A549 (cell line): Measurements from ENCODE around the gene UNCX. TPM values are rescaled to one million over a fixed set of nuclear protein-coding genes. Genes with fewer than 3 reads are reported as not detected.

Experiments used
- ATAC-seq, 2 experiments: fragments of 200-7000 bp in 1 of 2; fragments of >200 bp in 1 of 2; cut with Nextera tagmentation in 1 of 2; cut with Tn5 transposase in 1 of 2; 3 replicates each; pipeline versions ENCODE4 v1.8.0 to v1.9.1; 2018 to 2020; ENCODE audit warnings: mild to moderate bottlenecking in 1 of 2, moderate library complexity in 1 of 2
- CTCF ChIA-PET: fragments of 300-600 bp; sonication (Branson Sonifier 250); formaldehyde crosslinking; extraction: SDS; loops from one replicate; lab custom pipeline; 2021; ENCODE audit warnings: antibody characterized with exemption, inconsistent platforms; lab: Yijun Ruan, JAX
- POLR2A ChIA-PET: fragments of 350-600 bp; formaldehyde crosslinking; extraction: SDS; loops from one replicate; lab custom pipeline; 2021; ENCODE audit warnings: antibody characterized with exemption, inconsistent platforms; lab: Yijun Ruan, JAX
- DNase-seq, 2 experiments: peaks; one replicate each; pipeline versions ENCODE4 v3.0.0 to v3.0.0-alpha.2; 2011 to 2016; ENCODE audit warnings: low read depth in 1 of 2, low spot score in 1 of 2
- FAIRE-seq: peaks from 2 replicates; lab custom pipeline; 2011; peaks lifted over from hg19 to GRCh38; lab: Jason Lieb, UNC
- H3K27ac ChIP-seq, 2 experiments: fragments of >200 bp; sonication (Bioruptor Twin); formaldehyde crosslinking; 3 replicates each; pipeline ENCODE4 v1.5.1; 2016 to 2017
- H3K4me1 ChIP-seq: fragments of >200 bp; sonication (Bioruptor Twin); formaldehyde crosslinking; 3 replicates; pipeline ENCODE4 v1.6.1; 2016
- H3K4me2 ChIP-seq: fragments of >200 bp; sonication (Bioruptor Twin); formaldehyde crosslinking; 3 replicates; pipeline ENCODE4 v1.6.1; 2016
- H3K4me3 ChIP-seq: fragments of >200 bp; sonication (Bioruptor Twin); formaldehyde crosslinking; 3 replicates; pipeline ENCODE4 v1.5.1; 2016
- H3K9me3 ChIP-seq: fragments of >200 bp; sonication (Bioruptor Twin); formaldehyde crosslinking; 3 replicates; pipeline ENCODE4 v1.6.1; 2016
- CEBPB ChIP-seq, 2 experiments: fragments of >200 bp in 1 of 2; sonication (Bioruptor Twin) in 1 of 2; formaldehyde crosslinking in 1 of 2; IDR thresholded peaks; 2 replicates each; pipeline ENCODE4 v1.6.1; 2012 to 2016
- CHD2 ChIP-seq: fragments of 150-350 bp; IDR thresholded peaks from 2 replicates; pipeline ENCODE4 v1.6.1; 2014; ENCODE audit warnings: low read length; ENCODE audit not compliant: partially characterized antibody
- FOSB ChIP-seq: fragments of 250-450 bp; sonication (Bioruptor Pico); IDR thresholded peaks from 2 replicates; pipeline ENCODE4 v1.5.0; 2020; ENCODE audit warnings: mild to moderate bottlenecking, moderate library complexity
- GATA3 ChIP-seq: IDR thresholded peaks from 2 replicates; pipeline ENCODE4 v1.6.1; 2012; ENCODE audit warnings: borderline replicate concordance
- HOXA7 ChIP-seq: fragments of 250-450 bp; sonication (Bioruptor Pico); IDR thresholded peaks from 2 replicates; pipeline ENCODE4 v1.5.0; 2020; ENCODE audit warnings: mild to moderate bottlenecking, moderate library complexity
- HOXB13 ChIP-seq: fragments of 250-450 bp; sonication (Bioruptor Pico); IDR thresholded peaks from 2 replicates; pipeline ENCODE4 v1.5.0; 2020; ENCODE audit warnings: low read depth, mild to moderate bottlenecking, moderate library complexity
- JUN ChIP-seq, 2 experiments: fragments of >200 bp; sonication (Bioruptor Twin); formaldehyde crosslinking; IDR thresholded peaks; 2 replicates in 1 of 2; 3 replicates in 1 of 2; pipeline ENCODE4 v1.6.1; 2016 to 2017
- KDM1A ChIP-seq: fragments of 200-600 bp; sonication (generic); IDR thresholded peaks from 2 replicates; pipeline ENCODE4 v1.6.1; 2016; ENCODE audit warnings: low read depth, mild to moderate bottlenecking
- KDM5A ChIP-seq: fragments of 200-600 bp; sonication (generic); IDR thresholded peaks from 2 replicates; pipeline ENCODE4 v1.6.1; 2016; ENCODE audit warnings: antibody characterized with exemption, mild to moderate bottlenecking
- MAFK ChIP-seq: fragments of 450-650 bp; IDR thresholded peaks from 2 replicates; pipeline ENCODE4 v1.6.1; 2014; ENCODE audit not compliant: partially characterized antibody
- MYC ChIP-seq: IDR thresholded peaks from 2 replicates; pipeline ENCODE4 v1.6.1; 2012; ENCODE audit warnings: mild to moderate bottlenecking, inconsistent platforms, low read length, improper control_type of control experiment, borderline replicate concordance
- NFE2L2 ChIP-seq: fragments of 150-350 bp; conservative IDR thresholded peaks from 2 replicates; pipeline ENCODE4 v1.6.1; 2014; ENCODE audit warnings: low read length
- PHF8 ChIP-seq: fragments of 200-600 bp; sonication (generic); IDR thresholded peaks from 2 replicates; pipeline ENCODE4 v1.6.1; 2016; ENCODE audit warnings: low read depth, mild to moderate bottlenecking, antibody characterized with exemption, moderate library complexity, borderline replicate concordance
- POLR2A ChIP-seq: IDR thresholded peaks from 2 replicates; pipeline ENCODE4 v1.6.1; 2012; ENCODE audit warnings: mild to moderate bottlenecking, low read length
- RAD21 ChIP-seq, 2 experiments: fragments of >200 bp in 1 of 2; sonication (Bioruptor Twin) in 1 of 2; formaldehyde crosslinking in 1 of 2; IDR thresholded peaks in 1 of 2; conservative IDR thresholded peaks in 1 of 2; 2 replicates in 1 of 2; 3 replicates in 1 of 2; pipeline ENCODE4 v1.6.1; 2012 to 2018; ENCODE audit warnings: inconsistent platforms in 1 of 2
- RARB ChIP-seq: fragments of 250-450 bp; sonication (Bioruptor Pico); IDR thresholded peaks from 2 replicates; pipeline ENCODE4 v1.8.0; 2021; ENCODE audit warnings: mild to moderate bottlenecking, moderate library complexity
- SMC3 ChIP-seq: fragments of >200 bp; sonication (Bioruptor Twin); formaldehyde crosslinking; IDR thresholded peaks from 3 replicates; pipeline ENCODE4 v1.6.1; 2018; ENCODE audit warnings: inconsistent platforms
- SREBF2 ChIP-seq: fragments of 450-650 bp; IDR thresholded peaks from 2 replicates; pipeline ENCODE4 v1.6.1; 2014; ENCODE audit warnings: mild to moderate bottlenecking, moderate library complexity
- ZC3H11A ChIP-seq: fragments of 450-650 bp; IDR thresholded peaks from 2 replicates; pipeline ENCODE4 v1.6.1; 2014; ENCODE audit warnings: antibody characterized with exemption, mild to moderate bottlenecking
- ZFP36 ChIP-seq: fragments of 450-650 bp; IDR thresholded peaks from 2 replicates; pipeline ENCODE4 v1.6.1; 2014; ENCODE audit warnings: borderline replicate concordance; ENCODE audit not compliant: partially characterized antibody
- ZSCAN20 ChIP-seq: fragments of 250-450 bp; sonication (Bioruptor Pico); IDR thresholded peaks from 2 replicates; pipeline ENCODE4 v1.8.0; 2022; ENCODE audit warnings: mild to moderate bottlenecking, moderate library complexity
- WGBS: methylation state at CpG from one replicate; pipeline ENCODE4 v1.1.6; 2017; ENCODE audit errors: missing lambda C conversion rate; 5-methylcytosine and 5-hydroxymethylcytosine counted together
- polyA plus RNA-seq, 4 experiments: library from polyadenylated mRNA; depleted of rRNA in 3 of 4; stranded (reverse); fragments of >200 nt; fragmentation: RNase III in 1 of 4; extraction: RNeasy Plus Mini Kit Qiagen cat#74134 plus additional on column Dnase treatment in 1 of 4; gene quantifications; 2 replicates in 3 of 4; 3 replicates in 1 of 4; pipeline ENCODE4 v1.2.3, GENCODE V29; 2011 to 2017
- TF ChIP-seq, protein P1 (sequence below): fragments of 150-350 bp; IDR thresholded peaks from 2 replicates; pipeline ENCODE4 v1.6.1; 2014; ENCODE audit warnings: low read depth, mild to moderate bottlenecking, low read length
- TF ChIP-seq, protein P2 (sequence below): IDR thresholded peaks from 2 replicates; pipeline ENCODE4 v1.6.1; 2012; ENCODE audit warnings: low read depth, borderline replicate concordance
- TF ChIP-seq, protein P3 (sequence below): fragments of >200 bp; sonication (Bioruptor Twin); formaldehyde crosslinking; IDR thresholded peaks from 3 replicates; pipeline ENCODE4 v1.5.1; 2016

The UNCX gene
- polyA plus RNA-seq, 2 of the 4 experiments (the other 2 are of a cell fraction), result not detected

DNA sequence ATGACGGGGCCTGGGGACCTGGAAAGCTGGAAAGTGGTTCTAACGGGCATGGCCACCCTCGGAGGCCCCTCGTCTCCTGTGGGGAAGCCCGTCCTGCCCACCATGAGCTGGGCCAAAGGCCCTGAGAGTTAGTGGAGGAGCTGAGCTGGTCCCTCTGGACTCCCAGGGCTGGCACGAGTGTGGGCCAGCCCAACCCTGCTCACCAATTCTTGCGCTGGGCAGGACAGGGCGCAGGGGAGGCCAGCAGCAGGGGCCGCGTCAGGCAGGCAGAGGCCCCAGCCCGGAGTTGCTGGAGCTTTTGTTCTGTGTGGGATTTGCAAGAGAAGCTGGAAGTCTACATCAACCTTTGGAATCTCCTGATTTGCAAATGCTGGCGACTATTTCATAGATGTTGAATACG lies 29.8 kb downstream of the UNCX start:
- Histone ChIP-seq H3K4me3 (no peak overlapping the region), H3K27ac (no peak overlapping the region), H3K4me1 (no peaks in the 10 kb centered on the region), H3K9me3 (no peaks in the 10 kb centered on the region), H3K4me2 (no peak overlapping the region)
- ATAC-seq (peak in 1 of 2 experiments; percentile 30; a peak in 2 of 6 replicates), DNase-seq (no peak), FAIRE-seq (no peak)
- CTCF ChIA-PET, result interaction anchor here (0.7 to 2.7 kb wide), 13 partner anchors 10 to 150 kb away, joined by 3 to 8 read pairs (median 4); no protein-coding TSS in a partner anchor
- POLR2A ChIA-PET, result no interaction called here
- TF ChIP-seq CEBPB (IDR thresholded peaks at IDR 0.05) (no peak), RAD21 (conservative IDR thresholded peaks at IDR 0.05 in 1 of 2, IDR thresholded peaks at IDR 0.05 in 1 of 2) (no peak), GATA3 (no peak), HOXB13 (CRISPR knock-in tag) (no peak), SMC3 (no peak)
- TF ChIP-seq, protein P1, sequence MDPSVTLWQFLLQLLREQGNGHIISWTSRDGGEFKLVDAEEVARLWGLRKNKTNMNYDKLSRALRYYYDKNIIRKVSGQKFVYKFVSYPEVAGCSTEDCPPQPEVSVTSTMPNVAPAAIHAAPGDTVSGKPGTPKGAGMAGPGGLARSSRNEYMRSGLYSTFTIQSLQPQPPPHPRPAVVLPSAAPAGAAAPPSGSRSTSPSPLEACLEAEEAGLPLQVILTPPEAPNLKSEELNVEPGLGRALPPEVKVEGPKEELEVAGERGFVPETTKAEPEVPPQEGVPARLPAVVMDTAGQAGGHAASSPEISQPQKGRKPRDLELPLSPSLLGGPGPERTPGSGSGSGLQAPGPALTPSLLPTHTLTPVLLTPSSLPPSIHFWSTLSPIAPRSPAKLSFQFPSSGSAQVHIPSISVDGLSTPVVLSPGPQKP, result no peak
- WGBS, result 42% methylated on average over 7 of the region's 13 CpGs

DNA sequence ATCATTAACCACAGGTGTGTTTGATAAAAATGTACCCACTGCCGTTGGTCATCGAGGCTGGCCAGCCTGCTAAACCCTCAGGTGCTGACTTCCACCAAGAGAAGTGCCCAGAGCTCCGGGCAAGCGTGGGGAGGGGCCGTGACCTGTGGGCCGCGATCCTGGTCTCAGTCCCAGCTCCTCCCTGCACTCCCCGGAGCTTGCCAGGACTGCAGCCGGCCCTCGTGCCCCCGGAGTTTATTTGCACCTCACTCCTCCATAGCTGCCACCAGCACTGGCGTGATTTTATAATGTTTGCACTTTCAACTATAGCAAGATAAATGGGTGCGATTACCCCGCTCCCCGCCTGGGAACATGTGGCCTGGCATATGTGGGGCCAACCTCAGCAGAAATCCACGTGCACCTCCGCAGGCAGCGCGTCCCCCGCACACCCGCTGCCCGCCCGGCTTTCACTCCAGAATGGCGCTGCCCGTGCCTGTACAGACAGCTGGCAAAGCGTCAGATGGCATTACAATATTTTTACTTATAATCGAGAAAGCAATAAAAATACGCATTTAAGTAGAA lies 30.8 kb downstream of the UNCX start:
- POLR2A ChIA-PET, result no interaction called here
- FAIRE-seq (no peak), ATAC-seq (no peak), DNase-seq (no peak)
- Histone ChIP-seq H3K27ac (no peak overlapping the region), H3K4me2 (no peak overlapping the region), H3K9me3 (no peaks in the 10 kb centered on the region), H3K4me3 (no peak overlapping the region), H3K4me1 (no peaks in the 10 kb centered on the region)
- CTCF ChIA-PET, result interaction anchor here (0.7 to 2.7 kb wide), 9 partner anchors 12 to 123 kb away, joined by 3 to 8 read pairs (median 4); no protein-coding TSS in a partner anchor
- TF ChIP-seq PHF8, result no peak
- TF ChIP-seq JUN (IDR thresholded peaks at IDR 0.05), result no peak
- no peak for TF ChIP-seq CHD2
- TF ChIP-seq, protein P1, result no peak
- TF ChIP-seq ZC3H11A, result no peak
- no peak for TF ChIP-seq POLR2A
- TF ChIP-seq ZFP36, result no peak
- no peak for TF ChIP-seq RARB (CRISPR knock-in tag)
- no peak for TF ChIP-seq KDM5A
- no peak for TF ChIP-seq KDM1A
- no peak for TF ChIP-seq MYC
- TF ChIP-seq, protein P2, sequence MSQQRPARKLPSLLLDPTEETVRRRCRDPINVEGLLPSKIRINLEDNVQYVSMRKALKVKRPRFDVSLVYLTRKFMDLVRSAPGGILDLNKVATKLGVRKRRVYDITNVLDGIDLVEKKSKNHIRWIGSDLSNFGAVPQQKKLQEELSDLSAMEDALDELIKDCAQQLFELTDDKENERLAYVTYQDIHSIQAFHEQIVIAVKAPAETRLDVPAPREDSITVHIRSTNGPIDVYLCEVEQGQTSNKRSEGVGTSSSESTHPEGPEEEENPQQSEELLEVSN, result no peak
- TF ChIP-seq FOSB (CRISPR knock-in tag), result no peak
- no peak for TF ChIP-seq NFE2L2
- TF ChIP-seq HOXA7 (CRISPR knock-in tag), result no peak
- TF ChIP-seq, protein P3, sequence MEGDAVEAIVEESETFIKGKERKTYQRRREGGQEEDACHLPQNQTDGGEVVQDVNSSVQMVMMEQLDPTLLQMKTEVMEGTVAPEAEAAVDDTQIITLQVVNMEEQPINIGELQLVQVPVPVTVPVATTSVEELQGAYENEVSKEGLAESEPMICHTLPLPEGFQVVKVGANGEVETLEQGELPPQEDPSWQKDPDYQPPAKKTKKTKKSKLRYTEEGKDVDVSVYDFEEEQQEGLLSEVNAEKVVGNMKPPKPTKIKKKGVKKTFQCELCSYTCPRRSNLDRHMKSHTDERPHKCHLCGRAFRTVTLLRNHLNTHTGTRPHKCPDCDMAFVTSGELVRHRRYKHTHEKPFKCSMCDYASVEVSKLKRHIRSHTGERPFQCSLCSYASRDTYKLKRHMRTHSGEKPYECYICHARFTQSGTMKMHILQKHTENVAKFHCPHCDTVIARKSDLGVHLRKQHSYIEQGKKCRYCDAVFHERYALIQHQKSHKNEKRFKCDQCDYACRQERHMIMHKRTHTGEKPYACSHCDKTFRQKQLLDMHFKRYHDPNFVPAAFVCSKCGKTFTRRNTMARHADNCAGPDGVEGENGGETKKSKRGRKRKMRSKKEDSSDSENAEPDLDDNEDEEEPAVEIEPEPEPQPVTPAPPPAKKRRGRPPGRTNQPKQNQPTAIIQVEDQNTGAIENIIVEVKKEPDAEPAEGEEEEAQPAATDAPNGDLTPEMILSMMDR, result no peak
- no peak for TF ChIP-seq SREBF2
- TF ChIP-seq MAFK, result no peak
- TF ChIP-seq GATA3, result no peak
- no peak for TF ChIP-seq ZSCAN20 (CRISPR knock-in tag)
- WGBS, result 31% methylated on average over 23 of the region's 28 CpGs
